HAP-1 (cell line): ENCODE measurements around the gene HABP2.

Experiments used
- DNase-seq, 2 experiments: peaks; one replicate each; pipeline ENCODE4 v3.0.0-alpha.2; 2016 to 2020; ENCODE audit warnings: low spot score in 2 of 2
- H3K27me3 ChIP-seq: fragments of 250-450 bp; sonication (Bioruptor Pico); 2 replicates; pipeline ENCODE4 v1.5.1; 2020; ENCODE audit warnings: low read depth, mild to moderate bottlenecking, moderate library complexity
- H3K36me3 ChIP-seq: fragments of 250-450 bp; sonication (Bioruptor Pico); replicated peaks from 2 replicates; pipeline ENCODE4 v1.5.1; 2020; ENCODE audit warnings: mild to moderate bottlenecking
- H3K4me1 ChIP-seq: fragments of 250-450 bp; sonication (Bioruptor Pico); 2 replicates; pipeline ENCODE4 v1.5.1; 2020; ENCODE audit warnings: mild to moderate bottlenecking
- H3K4me3 ChIP-seq: fragments of 250-450 bp; sonication (Bioruptor Pico); 2 replicates; pipeline ENCODE4 v1.5.1; 2020; ENCODE audit warnings: mild to moderate bottlenecking, moderate library complexity
- H3K9me3 ChIP-seq: fragments of 250-450 bp; sonication (Bioruptor Pico); 2 replicates; pipeline ENCODE4 v1.5.1; 2020; ENCODE audit warnings: mild to moderate bottlenecking, moderate library complexity
- in situ Hi-C: fragments of 300-500 bp; cut with MboI; formaldehyde crosslinking; loops from 3 replicates; pipeline ENCODE4 v1.14.3; 2020; ENCODE audit warnings: low sequenced_read_pairs, inconsistent platforms, mixed read lengths

The HABP2 gene

GRCh38 chr10:113555245-113555644 lies 2.4 kb downstream of the HABP2 start:
- H3K4me3 ChIP-seq, result no peak overlapping the region
- in situ Hi-C loops, result no loop called here
- no peaks in the 10 kb centered on the region for H3K9me3 ChIP-seq
- no peak for DNase-seq
- no peaks in the 10 kb centered on the region for H3K36me3 ChIP-seq
- H3K4me1 ChIP-seq, result no peaks in the 10 kb centered on the region
- H3K27me3 ChIP-seq, result 0 out of 2 replicates have a peak, but pooled peaks cover 4% of the 10 kb centered on the region

GRCh38 chr10:113555751-113556150 lies 2.9 kb downstream of the HABP2 start:
- H3K36me3 ChIP-seq, result no peaks in the 10 kb centered on the region
- 0 out of 2 replicates have a peak, but pooled peaks cover 4% of the 10 kb centered on the region for H3K27me3 ChIP-seq
- no peaks in the 10 kb centered on the region for H3K4me1 ChIP-seq
- H3K9me3 ChIP-seq, result no peaks in the 10 kb centered on the region
- no peak overlapping the region for H3K4me3 ChIP-seq
- in situ Hi-C loops, result no loop called here
- DNase-seq, result no peak

DNA sequence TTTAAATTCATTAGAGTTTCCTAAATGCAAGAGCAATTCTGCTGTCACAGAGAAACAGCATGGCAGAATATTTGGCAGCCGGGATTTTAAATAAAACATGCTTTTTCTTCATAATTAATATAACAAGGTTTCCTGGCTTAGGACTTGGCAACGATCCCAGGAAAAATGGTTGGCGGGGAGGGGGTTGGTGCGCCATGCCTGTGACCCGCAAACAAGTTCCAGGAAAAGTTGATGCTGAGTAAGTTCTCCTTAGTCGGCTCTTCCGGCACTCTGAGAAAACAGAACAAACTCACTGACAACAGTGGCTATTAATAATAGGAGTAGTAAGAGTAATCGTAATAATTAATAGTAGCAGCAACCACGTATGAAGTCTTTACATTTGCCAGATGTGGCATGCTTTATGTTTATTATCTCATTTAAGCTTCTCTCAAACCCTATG lies 4.6 kb downstream of the HABP2 start:
- in situ Hi-C loops, result no loop called here
- Histone ChIP-seq H3K4me1 (no peaks in the 10 kb centered on the region), H3K36me3 (no peaks in the 10 kb centered on the region), H3K4me3 (no peak overlapping the region), H3K27me3 (0 out of 2 replicates have a peak, but pooled peaks cover 4% of the 10 kb centered on the region), H3K9me3 (no peaks in the 10 kb centered on the region)
- no peak for DNase-seq

GRCh38 chr10:113557903-113558321 lies 5.1 kb downstream of the HABP2 start:
- H3K4me1 ChIP-seq, result peaks cover under 1% of the 10 kb centered on the region
- no peak overlapping the region for H3K4me3 ChIP-seq
- H3K9me3 ChIP-seq, result no peaks in the 10 kb centered on the region
- 0 out of 2 replicates have a peak, but pooled peaks cover 4% of the 10 kb centered on the region for H3K27me3 ChIP-seq
- H3K36me3 ChIP-seq, result no peaks in the 10 kb centered on the region
- no peak for DNase-seq
- in situ Hi-C loops, result no loop called here

GRCh38 chr10:113560071-113560470 lies 7.2 kb downstream of the HABP2 start:
- DNase-seq, result no peak
- Histone ChIP-seq H3K36me3 (no peaks in the 10 kb centered on the region), H3K27me3 (0 out of 2 replicates have a peak, but pooled peaks cover 4% of the 10 kb centered on the region), H3K9me3 (no peaks in the 10 kb centered on the region), H3K4me1 (peaks cover 5% of the 10 kb centered on the region), H3K4me3 (no peak overlapping the region)
- in situ Hi-C loops, result no loop called here

- no peaks in the 10 kb centered on the region for H3K9me3 ChIP-seq
- in situ Hi-C loops, result no loop called here
- no peak for DNase-seq
- H3K27me3 ChIP-seq, result 0 out of 2 replicates have a peak, but pooled peaks cover 4% of the 10 kb centered on the region
- no peaks in the 10 kb centered on the region for H3K36me3 ChIP-seq
- no peak overlapping the region for H3K4me3 ChIP-seq
- H3K4me1 ChIP-seq, result peaks cover 5% of the 10 kb centered on the region
Observed at GRCh38 chr10:113561214-113561613, 8.4 kb downstream of the HABP2 start.

- Histone ChIP-seq H3K36me3 (no peaks in the 10 kb centered on the region), H3K27me3 (0 out of 2 replicates have a peak, but pooled peaks cover 4% of the 10 kb centered on the region), H3K4me1 (peaks cover 5% of the 10 kb centered on the region), H3K4me3 (no peak overlapping the region), H3K9me3 (no peaks in the 10 kb centered on the region)
- no peak for DNase-seq
- in situ Hi-C loops, result no loop called here
Observed at GRCh38 chr10:113562069-113562468, 9.2 kb downstream of the HABP2 start.

DNA sequence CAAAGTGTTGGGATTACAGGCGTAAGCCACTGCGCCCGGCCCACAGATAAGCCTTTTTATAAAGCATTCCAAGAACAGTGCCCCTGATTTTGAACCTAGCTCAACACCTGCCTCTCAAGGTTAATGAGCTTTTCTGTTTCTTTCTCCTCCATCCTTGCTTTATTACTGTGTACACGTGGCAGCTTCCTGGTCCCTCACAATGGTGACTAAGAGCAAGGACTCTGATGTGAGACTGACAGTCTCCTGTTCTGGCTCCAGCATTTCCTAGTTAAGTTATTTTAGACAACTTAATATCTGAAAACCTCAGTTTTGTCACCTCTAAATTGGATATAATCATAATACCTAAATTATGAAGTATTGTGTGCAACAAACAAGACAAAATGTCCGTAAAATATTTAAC lies 9.9 kb downstream of the HABP2 start:
- DNase-seq, result no peak
- no peaks in the 10 kb centered on the region for H3K9me3 ChIP-seq
- no peak overlapping the region for H3K4me3 ChIP-seq
- no peaks in the 10 kb centered on the region for H3K36me3 ChIP-seq
- in situ Hi-C loops, result no loop called here
- H3K27me3 ChIP-seq, result 0 out of 2 replicates have a peak, but pooled peaks cover 4% of the 10 kb centered on the region
- H3K4me1 ChIP-seq, result peaks cover 5% of the 10 kb centered on the region

GRCh38 chr10:113563306-113564088 lies 10.6 kb downstream of the HABP2 start:
- in situ Hi-C loops, result no loop called here
- H3K4me3 ChIP-seq, result peak overlapping the region; percentile 12; the same call in 1 of the 2 replicates

DNA sequence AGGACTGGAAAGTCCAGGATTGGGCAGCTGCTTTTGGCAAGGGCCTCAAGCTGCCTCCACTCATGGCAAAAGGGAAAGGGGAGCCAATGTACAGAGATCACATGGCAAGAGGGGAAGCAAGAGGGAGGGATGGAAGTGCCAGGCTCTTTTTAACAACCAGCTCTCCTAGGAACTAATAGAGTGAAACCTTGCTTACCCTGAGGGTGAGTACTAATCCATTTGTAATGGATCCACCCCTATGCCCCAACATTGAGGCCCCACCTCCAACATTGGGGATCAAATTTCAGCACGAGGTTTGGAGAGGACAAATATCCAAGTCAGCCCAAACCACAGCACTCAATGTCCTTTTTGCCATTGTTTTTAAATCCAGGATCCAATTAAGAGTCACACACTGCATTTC lies 12.5 kb downstream of the HABP2 start:
- no peaks in the 10 kb centered on the region for H3K36me3 ChIP-seq
- H3K9me3 ChIP-seq, result no peaks in the 10 kb centered on the region
- H3K27me3 ChIP-seq, result no peaks in the 10 kb centered on the region
- in situ Hi-C loops, result no loop called here
- DNase-seq, result no peak
- H3K4me3 ChIP-seq, result no peak overlapping the region
- peaks cover 5% of the 10 kb centered on the region for H3K4me1 ChIP-seq

More at GRCh38 chr10:113563306-113564088, 10.6 kb downstream of the HABP2 start:
- DNase-seq, result peak; percentile 69 to 84
- H3K9me3 ChIP-seq, result no peaks in the 10 kb centered on the region
- H3K4me1 ChIP-seq, result peaks cover 5% of the 10 kb centered on the region
- H3K36me3 ChIP-seq, result no peaks in the 10 kb centered on the region
- H3K27me3 ChIP-seq, result no peaks in the 10 kb centered on the region

- Histone ChIP-seq H3K4me1 (peaks cover 5% of the 10 kb centered on the region), H3K36me3 (no peaks in the 10 kb centered on the region), H3K9me3 (no peaks in the 10 kb centered on the region), H3K27me3 (no peaks in the 10 kb centered on the region), H3K4me3 (no peak overlapping the region)
- DNase-seq, result no peak
- in situ Hi-C loops, result no loop called here
Observed at GRCh38 chr10:113566888-113567287, 14.0 kb downstream of the HABP2 start.

GRCh38 chr10:113569576-113569975 lies 16.7 kb downstream of the HABP2 start:
- Histone ChIP-seq H3K4me3 (no peak overlapping the region), H3K36me3 (no peaks in the 10 kb centered on the region)
- in situ Hi-C loops, result no loop called here

DNA sequence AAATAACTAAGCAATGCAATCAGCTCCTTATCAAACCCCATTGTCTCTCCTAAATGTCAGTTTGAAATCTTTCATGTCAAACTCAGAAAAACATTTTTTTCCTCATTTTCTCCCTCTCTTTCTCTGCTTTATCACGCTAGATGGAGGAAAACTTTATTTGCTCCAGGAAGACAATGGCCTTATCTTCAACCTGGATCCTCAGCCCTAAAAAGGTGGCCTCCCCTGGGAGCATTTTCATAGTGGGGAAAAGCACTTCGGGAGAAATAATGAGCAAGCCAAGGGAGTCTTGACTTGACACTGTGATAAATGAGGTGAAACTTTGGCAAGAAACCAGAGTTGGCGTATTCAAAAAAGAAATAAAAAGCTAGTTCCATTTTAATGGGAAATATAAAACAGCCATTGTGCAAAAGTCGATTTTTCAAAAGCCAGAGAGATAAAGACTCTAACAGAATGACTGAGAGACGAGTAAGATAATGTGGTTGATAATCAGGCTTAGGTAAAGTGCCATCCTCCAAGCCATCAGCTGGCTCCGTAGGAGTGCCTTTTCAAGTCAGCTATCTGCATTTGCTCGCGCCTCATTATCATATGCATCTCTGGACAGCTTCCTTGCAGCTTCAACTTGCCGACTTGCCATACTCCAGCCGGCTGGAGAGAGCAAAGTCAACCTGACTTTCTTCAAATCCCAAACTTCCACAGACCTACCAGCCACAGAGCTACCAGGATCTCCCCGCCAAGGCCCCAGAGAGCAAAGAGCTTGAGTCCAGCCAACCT lies 19.9 kb downstream of the HABP2 start:
- Histone ChIP-seq H3K36me3 (no peaks in the 10 kb centered on the region), H3K4me3 (no peak overlapping the region), H3K9me3 (no peaks in the 10 kb centered on the region), H3K27me3 (peaks cover 3% of the 10 kb centered on the region; the same call in 1 of the 2 replicates), H3K4me1 (no peaks in the 10 kb centered on the region)
- DNase-seq, result no peak
- in situ Hi-C loops, result no loop called here

More at GRCh38 chr10:113569576-113569975, 16.7 kb downstream of the HABP2 start:
- peaks cover 3% of the 10 kb centered on the region; the same call in 1 of the 2 replicates for H3K27me3 ChIP-seq
- no peak for DNase-seq
- no peaks in the 10 kb centered on the region for H3K4me1 ChIP-seq
- no peaks in the 10 kb centered on the region for H3K9me3 ChIP-seq

DNA sequence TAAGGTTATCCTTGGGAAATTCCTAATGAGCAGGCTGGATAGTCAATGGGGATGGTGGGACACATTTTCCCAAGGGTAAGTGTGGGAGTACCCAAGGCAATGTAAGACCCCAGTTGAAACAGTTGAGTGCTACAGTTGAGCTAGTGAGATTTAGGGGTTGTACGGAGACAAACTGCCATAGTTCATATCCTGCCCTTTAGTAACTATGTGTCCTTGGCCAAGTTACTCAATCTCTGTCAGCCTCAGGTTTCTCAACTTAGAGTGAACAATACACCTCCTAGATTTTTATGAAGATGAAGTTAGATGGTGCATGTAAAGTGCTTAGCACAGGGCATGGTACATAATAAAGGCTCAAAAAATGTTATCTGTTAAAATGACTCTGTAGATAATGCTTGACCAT lies 20.5 kb downstream of the HABP2 start:
- H3K27me3 ChIP-seq, result peaks cover 3% of the 10 kb centered on the region; the same call in 1 of the 2 replicates
- no peak for DNase-seq
- no peaks in the 10 kb centered on the region for H3K9me3 ChIP-seq
- no peak overlapping the region for H3K4me3 ChIP-seq
- H3K4me1 ChIP-seq, result no peaks in the 10 kb centered on the region
- no peaks in the 10 kb centered on the region for H3K36me3 ChIP-seq
- in situ Hi-C loops, result no loop called here
